HepG2 (cell line): Measurements from ENCODE around the gene TCFL5. TPM values are rescaled to one million over a fixed set of nuclear protein-coding genes. Genes with fewer than 3 reads are reported as not detected.

Source experiments
- ATAC-seq: fragments of 200-7000 bp; cut with Tn5 transposase; 3 replicates; pipeline ENCODE4 v1.9.1; 2020; ENCODE audit warnings: mild to moderate bottlenecking, moderate library complexity
- BruUV-seq: library from RNA; stranded (reverse); fragments of 400-500 nt; replicated peaks from 2 replicates; lab custom pipeline; 2021; lab: Mats Ljungman, UMichigan
- CTCF ChIA-PET: fragments of 300-600 bp; formaldehyde crosslinking; extraction: SDS; loops from one replicate; lab custom pipeline; 2021; ENCODE audit warnings: low total read pairs, inconsistent platforms, low intra/inter-chr PET ratio; lab: Yijun Ruan, JAX
- POLR2A ChIA-PET: fragments of 350-600 bp; sonication (Branson Sonifier 250); formaldehyde crosslinking; loops from one replicate; lab custom pipeline; 2020; ENCODE audit warnings: antibody characterized with exemption, inconsistent platforms; lab: Yijun Ruan, JAX
- DNase-seq: peaks from one replicate; pipeline ENCODE4 v3.0.0-alpha.2; 2015; ENCODE audit warnings: low spot score
- FAIRE-seq: peaks from 3 replicates; lab custom pipeline; 2011; peaks lifted over from hg19 to GRCh38; lab: Jason Lieb, UNC
- H2AFZ ChIP-seq: one replicate; pipeline ENCODE4 v1.6.1; 2011; ENCODE audit warnings: low read length, inconsistent platforms
- H3K27ac ChIP-seq: fragments of 300-600 bp; 3 replicates; pipeline ENCODE4 v1.8.0; 2011; ENCODE audit warnings: mixed run types, mild to moderate bottlenecking, mixed read lengths, low read length, inconsistent platforms; ENCODE audit not compliant: insufficient read depth; ENCODE audit errors: extremely low read length
- H3K27me3 ChIP-seq, 2 experiments: fragments of 200-600 bp in 1 of 2; 2 replicates in 1 of 2; 3 replicates in 1 of 2; pipeline versions ENCODE4 v1.6.0 to v1.8.0; 2011; ENCODE audit warnings: low read length in 2 of 2, mild to moderate bottlenecking in 2 of 2, moderate library complexity in 2 of 2, inconsistent platforms in 1 of 2; ENCODE audit not compliant: insufficient read depth in 2 of 2, control insufficient read depth in 1 of 2
- H3K36me3 ChIP-seq, 2 experiments: fragments of 200-600 bp in 1 of 2; replicated peaks in 1 of 2; 2 replicates in 1 of 2; 3 replicates in 1 of 2; pipeline versions ENCODE4 v1.5.1 to v1.8.0; 2011; ENCODE audit warnings: low read length in 2 of 2, inconsistent platforms in 1 of 2; ENCODE audit not compliant: insufficient read depth in 2 of 2, control insufficient read depth in 1 of 2
- H3K4me1 ChIP-seq: 2 replicates; pipeline ENCODE4 v1.5.1; 2012; ENCODE audit warnings: low read length, inconsistent platforms; ENCODE audit not compliant: insufficient read depth
- H3K4me2 ChIP-seq: 2 replicates; pipeline ENCODE4 v1.6.0; 2011; ENCODE audit warnings: low read depth, low read length, inconsistent platforms
- H3K4me3 ChIP-seq, 3 experiments: fragments of 200-600 bp in 1 of 3; sonication (generic), shearing (Covaris generic) in 1 of 3; replicated peaks in 1 of 3; 2 replicates each; pipeline ENCODE4 v1.5.1; 2011 to 2016; ENCODE audit warnings: low read length in 3 of 3, inconsistent platforms in 2 of 3, low read depth in 2 of 3, mild to moderate bottlenecking in 2 of 3, control low read depth in 1 of 3, mixed read lengths in 1 of 3; ENCODE audit not compliant: insufficient read depth in 1 of 3
- H3K79me2 ChIP-seq: one replicate; pipeline ENCODE4 v1.6.1; 2011; ENCODE audit warnings: low read length, inconsistent platforms; ENCODE audit not compliant: insufficient read depth
- H3K9ac ChIP-seq: 2 replicates; pipeline ENCODE4 v1.6.0; 2011; ENCODE audit warnings: mild to moderate bottlenecking, low read depth, low read length, inconsistent platforms; ENCODE audit not compliant: insufficient read depth
- H3K9me3 ChIP-seq: 2 replicates; pipeline ENCODE4 v1.5.1; 2012; ENCODE audit warnings: mild to moderate bottlenecking, low read length
- H4K20me1 ChIP-seq: 2 replicates; pipeline ENCODE4 v1.6.0; 2011; ENCODE audit warnings: inconsistent platforms, mild to moderate bottlenecking, low read length, moderate library complexity; ENCODE audit not compliant: insufficient read depth
- AKAP8 ChIP-seq: sonication (generic); formaldehyde crosslinking; IDR thresholded peaks from 2 replicates; pipeline ENCODE4 v1.5.1; 2020; ENCODE audit warnings: mild to moderate bottlenecking, missing genetic modification reagents
- CREM ChIP-seq, 2 experiments: sonication (generic) in 1 of 2; formaldehyde crosslinking in 1 of 2; IDR thresholded peaks; 2 replicates each; pipeline versions ENCODE4 v1.4.0 to v1.6.1; 2016 to 2020; ENCODE audit warnings: antibody characterized with exemption in 1 of 2, mild to moderate bottlenecking in 1 of 2, missing genetic modification reagents in 1 of 2
- HMGXB4 ChIP-seq, 2 experiments: sonication (generic) in 1 of 2; formaldehyde crosslinking in 1 of 2; IDR thresholded peaks; 2 replicates each; pipeline versions ENCODE4 v1.4.0 to v1.6.1; 2018 to 2020; ENCODE audit warnings: missing genetic modification reagents in 2 of 2, borderline replicate concordance in 1 of 2, low read depth in 1 of 2, mild to moderate bottlenecking in 1 of 2, missing biosample characterization in 1 of 2
- KAT2B ChIP-seq: fragments of 150-350 bp; IDR thresholded peaks from 2 replicates; pipeline ENCODE4 v1.6.1; 2014; ENCODE audit warnings: low read depth, low read length, borderline replicate concordance
- KLF13 ChIP-seq: sonication (generic); formaldehyde crosslinking; IDR thresholded peaks from 2 replicates; pipeline ENCODE4 v1.4.0; 2020; ENCODE audit warnings: mild to moderate bottlenecking, missing genetic modification reagents
- MIXL1 ChIP-seq: IDR thresholded peaks from 2 replicates; pipeline ENCODE4 v1.6.1; 2016
- ZBTB49 ChIP-seq: sonication (generic); formaldehyde crosslinking; IDR thresholded peaks from 2 replicates; pipeline ENCODE4 v1.4.0; 2020; ENCODE audit warnings: missing genetic modification reagents, borderline replicate concordance
- WGBS: methylation state at CpG from one replicate; pipeline ENCODE4 v1.1.6; 2017; ENCODE audit warnings: low lambda C conversion rate; 5-methylcytosine and 5-hydroxymethylcytosine counted together
- in situ Hi-C: cut with HindIII; loops from 2 replicates; pipeline ENCODE4 v1.10.0; 2017; ENCODE audit warnings: low pct_unique_long_range_greater_than_20kb; ENCODE audit not compliant: extremely low pct_ligation_motif_present
- intact Hi-C: fragments of 100-400 bp; cut with micrococcal nuclease; formaldehyde crosslinking; loops from one replicate; pipeline ENCODE4 v1.10.0; 2022; ENCODE audit not compliant: unreplicated experiment
- polyA plus RNA-seq, 8 experiments: library from polyadenylated mRNA; depleted of rRNA in 3 of 8; stranded (reverse) in 7 of 8; unstranded in 1 of 8; fragments of >200 nt; fragmentation: Illumina TruSeq in 4 of 8; extraction: Trizol in 4 of 8; gene quantifications; 2 replicates each; pipeline versions ENCODE4 v1.2.1 to v1.2.3, GENCODE V29; 2011 to 2016; ENCODE audit warnings: low read depth in 4 of 8, missing spikeins in 1 of 8, mixed read lengths in 1 of 8; ENCODE audit not compliant: insufficient read depth in 1 of 8
- total RNA-seq, 5 experiments: library from RNA; depleted of rRNA; stranded (reverse); fragments of >200 nt; fragmentation: Illumina TruSeq; extraction: Trizol; gene quantifications; 2 replicates each; pipeline ENCODE4 v1.2.3, GENCODE V29; 2016; ENCODE audit warnings: low read depth in 1 of 5
- TF ChIP-seq, protein P1 (sequence below): sonication (generic); formaldehyde crosslinking; conservative IDR thresholded peaks from 2 replicates; pipeline ENCODE4 v1.4.0; 2020; ENCODE audit warnings: missing genetic modification reagents
- TF ChIP-seq, protein P2 (sequence below): IDR thresholded peaks from 2 replicates; pipeline ENCODE4 v1.6.1; 2016; ENCODE audit warnings: low read depth, control low read depth
- TF ChIP-seq, protein P3 (sequence below): sonication (generic); formaldehyde crosslinking; conservative IDR thresholded peaks from 2 replicates; pipeline ENCODE4 v1.4.0; 2020; ENCODE audit warnings: missing genetic modification reagents

Gene TCFL5
- total and polyA plus RNA-seq, 2 of the 13 experiments (the other 11 are each of a cell fraction or from before 2014, with no cell fraction given) = 14.8 to 20.0 TPM

DNA sequence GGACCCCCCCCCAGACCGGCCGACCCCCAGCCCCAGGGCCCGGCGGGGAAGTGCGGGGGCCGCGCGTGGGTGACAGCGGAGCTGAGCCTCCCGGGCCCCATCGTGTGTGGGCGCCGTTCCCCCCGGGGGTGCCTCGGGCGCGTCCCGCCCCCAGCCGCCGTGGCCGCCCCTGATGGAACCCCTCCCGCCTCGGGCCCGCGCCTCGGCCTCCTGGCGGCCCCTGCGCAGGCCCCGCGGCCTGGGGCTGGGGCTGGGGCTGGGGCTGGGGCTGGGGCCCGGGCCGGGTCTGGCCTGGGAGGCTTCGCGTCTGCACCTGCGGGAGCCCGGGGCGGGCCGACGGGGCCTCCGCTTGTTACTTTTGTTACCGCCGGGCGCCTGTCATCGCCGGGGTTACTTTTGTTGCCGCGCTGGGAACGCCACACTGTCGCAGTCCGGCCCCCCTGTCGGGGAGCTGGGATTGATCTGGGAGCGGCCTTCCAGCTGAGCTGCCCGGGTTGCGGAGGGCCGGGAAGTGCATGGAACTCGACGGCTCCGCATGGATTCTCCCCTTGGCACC, 56.4 kb downstream of the TCFL5 start (continued):
- TF ChIP-seq HMGXB4 (CRISPR knock-in tag; IDR thresholded peaks at IDR 0.05; ENCODE audit: borderline replicate concordance in 1 of 2, low read depth in 1 of 2) = peak in 1 of 2 experiments; percentile 1; a peak in 1 of 4 replicates

DNA sequence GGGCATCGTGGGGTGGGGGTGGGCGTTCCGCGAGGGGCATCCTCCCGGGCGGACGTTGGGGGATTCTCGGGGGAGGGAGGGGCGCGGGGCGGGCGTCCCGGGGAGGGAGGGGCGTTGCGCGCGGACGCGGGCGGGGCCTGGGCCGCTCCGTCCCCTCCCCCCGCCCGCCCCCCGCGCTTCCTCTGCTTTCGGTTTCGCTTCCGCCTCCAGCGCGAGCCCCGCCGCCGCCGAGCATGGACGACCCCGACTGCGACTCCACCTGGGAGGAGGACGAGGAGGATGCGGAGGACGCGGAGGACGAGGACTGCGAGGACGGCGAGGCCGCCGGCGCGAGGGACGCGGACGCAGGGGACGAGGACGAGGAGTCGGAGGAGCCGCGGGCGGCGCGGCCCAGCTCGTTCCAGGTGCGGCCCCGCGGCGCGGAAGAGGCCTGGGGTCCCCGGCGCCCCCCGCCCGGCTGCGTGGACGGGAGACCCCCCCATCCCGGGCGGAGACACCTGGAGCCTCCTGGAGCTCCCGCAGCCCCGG, 56.9 kb downstream of the TCFL5 start, which contains the start of gene OGFR:
TSS of gene OGFR (plus strand) at position 209 of the 528 bp plus-strand sequence. CDS start at position 234, 25 bp downstream.
- no TSS peak for BruUV-seq
- Histone ChIP-seq H3K27me3 (no peaks in the 10 kb centered on the region), H3K9ac (peak within 1 kb of the TSS; percentile 88), H3K27ac (peak within 1 kb of the TSS; percentile 89), H3K9me3 (no peaks in the 10 kb centered on the region), H2AFZ (no peak within 1 kb of the TSS), H3K4me3 (peak within 1 kb of the TSS; percentile 82 to 100 (median 96)), H3K4me2 (peak within 1 kb of the TSS; percentile 89), H3K36me3 (peaks cover 35 to 44% of the 10 kb centered on the region in 2 experiments), H3K4me1 (peaks cover 48% of the 10 kb centered on the region), H3K79me2 (peaks cover 24% of the 10 kb centered on the region), H4K20me1 (peaks cover 15% of the 10 kb centered on the region; the same call in 1 of the 2 replicates)
- intact Hi-C loops (loop anchor here (5.0 kb wide), 1 partner anchor 182 kb away; no protein-coding TSS in a partner anchor), in situ Hi-C loops (no loop called here)
- DNase-seq (no peak), FAIRE-seq (no peak), ATAC-seq (no peak)
- under 1% methylated on average over 51 of the region's 77 CpGs for WGBS
- POLR2A ChIA-PET = interaction anchor here (1.0 to 6.6 kb wide), 7 partner anchors 10 to 181 kb away, joined by 4 to 110 read pairs (median 13); partner anchors contain the start of genes COL9A3 and MRGBP
- CTCF ChIA-PET = no interaction called here
- TF ChIP-seq, protein P1, sequence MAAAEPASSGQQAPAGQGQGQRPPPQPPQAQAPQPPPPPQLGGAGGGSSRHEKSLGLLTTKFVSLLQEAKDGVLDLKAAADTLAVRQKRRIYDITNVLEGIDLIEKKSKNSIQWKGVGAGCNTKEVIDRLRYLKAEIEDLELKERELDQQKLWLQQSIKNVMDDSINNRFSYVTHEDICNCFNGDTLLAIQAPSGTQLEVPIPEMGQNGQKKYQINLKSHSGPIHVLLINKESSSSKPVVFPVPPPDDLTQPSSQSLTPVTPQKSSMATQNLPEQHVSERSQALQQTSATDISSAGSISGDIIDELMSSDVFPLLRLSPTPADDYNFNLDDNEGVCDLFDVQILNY (CRISPR knock-in tag) = no peak; the same call in 1 of the 2 replicates
- TF ChIP-seq KLF13 (CRISPR knock-in tag) (no peak), ZBTB49 (CRISPR knock-in tag) (no peak), KAT2B (no peak), CREM (IDR thresholded peaks at IDR 0.05) (no peak), CREM (CRISPR knock-in tag; IDR thresholded peaks at IDR 0.05) (no peak), AKAP8 (0 out of 2 replicates have a peak, but pooled peaks have one; percentile 32), MIXL1 (no peak)
- TF ChIP-seq, protein P2, sequence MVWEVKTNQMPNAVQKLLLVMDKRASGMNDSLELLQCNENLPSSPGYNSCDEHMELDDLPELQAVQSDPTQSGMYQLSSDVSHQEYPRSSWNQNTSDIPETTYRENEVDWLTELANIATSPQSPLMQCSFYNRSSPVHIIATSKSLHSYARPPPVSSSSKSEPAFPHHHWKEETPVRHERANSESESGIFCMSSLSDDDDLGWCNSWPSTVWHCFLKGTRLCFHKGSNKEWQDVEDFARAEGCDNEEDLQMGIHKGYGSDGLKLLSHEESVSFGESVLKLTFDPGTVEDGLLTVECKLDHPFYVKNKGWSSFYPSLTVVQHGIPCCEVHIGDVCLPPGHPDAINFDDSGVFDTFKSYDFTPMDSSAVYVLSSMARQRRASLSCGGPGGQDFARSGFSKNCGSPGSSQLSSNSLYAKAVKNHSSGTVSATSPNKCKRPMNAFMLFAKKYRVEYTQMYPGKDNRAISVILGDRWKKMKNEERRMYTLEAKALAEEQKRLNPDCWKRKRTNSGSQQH = no peak; the same call in 1 of the 2 replicates
- TF ChIP-seq, protein P3, sequence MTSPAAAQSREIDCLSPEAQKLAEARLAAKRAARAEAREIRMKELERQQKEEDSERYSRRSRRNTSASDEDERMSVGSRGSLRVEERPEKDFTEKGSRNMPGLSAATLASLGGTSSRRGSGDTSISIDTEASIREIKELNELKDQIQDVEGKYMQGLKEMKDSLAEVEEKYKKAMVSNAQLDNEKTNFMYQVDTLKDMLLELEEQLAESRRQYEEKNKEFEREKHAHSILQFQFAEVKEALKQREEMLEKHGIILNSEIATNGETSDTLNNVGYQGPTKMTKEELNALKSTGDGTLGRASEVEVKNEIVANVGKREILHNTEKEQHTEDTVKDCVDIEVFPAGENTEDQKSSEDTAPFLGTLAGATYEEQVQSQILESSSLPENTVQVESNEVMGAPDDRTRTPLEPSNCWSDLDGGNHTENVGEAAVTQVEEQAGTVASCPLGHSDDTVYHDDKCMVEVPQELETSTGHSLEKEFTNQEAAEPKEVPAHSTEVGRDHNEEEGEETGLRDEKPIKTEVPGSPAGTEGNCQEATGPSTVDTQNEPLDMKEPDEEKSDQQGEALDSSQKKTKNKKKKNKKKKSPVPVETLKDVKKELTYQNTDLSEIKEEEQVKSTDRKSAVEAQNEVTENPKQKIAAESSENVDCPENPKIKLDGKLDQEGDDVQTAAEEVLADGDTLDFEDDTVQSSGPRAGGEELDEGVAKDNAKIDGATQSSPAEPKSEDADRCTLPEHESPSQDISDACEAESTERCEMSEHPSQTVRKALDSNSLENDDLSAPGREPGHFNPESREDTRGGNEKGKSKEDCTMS (CRISPR knock-in tag) = no peak
